AG09319 (cell line): ENCODE data around the gene TMEM140.
"Not testable (repeated sequence)": the region's sequence is repeated elsewhere in the genome, so short reads cannot be mapped to it uniquely, and the experiment has no call there.

Experiments used
- DNase-seq: peaks from one replicate; pipeline ENCODE4 v3.0.0-alpha.2; 2010; ENCODE audit warnings: low read depth; ENCODE audit errors: extremely low read depth
- TF ChIP-seq, protein P1 (sequence below): IDR thresholded peaks from 2 replicates; pipeline ENCODE4 v1.5.1; 2011; ENCODE audit warnings: low read depth, mild to moderate bottlenecking, inconsistent platforms, low read length, moderate library complexity

The TMEM140 gene

DNA sequence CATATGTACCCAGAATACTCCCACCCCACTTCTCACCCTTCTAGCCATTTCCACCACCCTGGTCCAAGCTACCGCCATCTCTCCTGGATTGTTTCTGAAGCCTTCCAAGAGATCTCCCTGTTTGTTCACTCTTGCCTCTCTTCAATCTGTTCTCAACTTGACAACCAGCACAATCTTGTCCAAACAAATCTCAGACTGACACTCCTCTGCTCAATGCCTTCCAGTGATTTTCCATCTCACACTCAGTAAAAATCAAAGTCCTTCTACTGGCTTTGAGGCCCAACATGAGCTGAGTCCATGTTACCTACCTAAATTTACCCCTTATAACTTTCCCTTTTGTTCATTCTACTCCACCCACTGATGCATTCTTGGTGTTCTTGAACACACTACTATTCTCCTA, 33.2 kb upstream of the TMEM140 start:
- TF ChIP-seq, protein P1, sequence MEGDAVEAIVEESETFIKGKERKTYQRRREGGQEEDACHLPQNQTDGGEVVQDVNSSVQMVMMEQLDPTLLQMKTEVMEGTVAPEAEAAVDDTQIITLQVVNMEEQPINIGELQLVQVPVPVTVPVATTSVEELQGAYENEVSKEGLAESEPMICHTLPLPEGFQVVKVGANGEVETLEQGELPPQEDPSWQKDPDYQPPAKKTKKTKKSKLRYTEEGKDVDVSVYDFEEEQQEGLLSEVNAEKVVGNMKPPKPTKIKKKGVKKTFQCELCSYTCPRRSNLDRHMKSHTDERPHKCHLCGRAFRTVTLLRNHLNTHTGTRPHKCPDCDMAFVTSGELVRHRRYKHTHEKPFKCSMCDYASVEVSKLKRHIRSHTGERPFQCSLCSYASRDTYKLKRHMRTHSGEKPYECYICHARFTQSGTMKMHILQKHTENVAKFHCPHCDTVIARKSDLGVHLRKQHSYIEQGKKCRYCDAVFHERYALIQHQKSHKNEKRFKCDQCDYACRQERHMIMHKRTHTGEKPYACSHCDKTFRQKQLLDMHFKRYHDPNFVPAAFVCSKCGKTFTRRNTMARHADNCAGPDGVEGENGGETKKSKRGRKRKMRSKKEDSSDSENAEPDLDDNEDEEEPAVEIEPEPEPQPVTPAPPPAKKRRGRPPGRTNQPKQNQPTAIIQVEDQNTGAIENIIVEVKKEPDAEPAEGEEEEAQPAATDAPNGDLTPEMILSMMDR: no peak
- DNase-seq: no peak

DNA sequence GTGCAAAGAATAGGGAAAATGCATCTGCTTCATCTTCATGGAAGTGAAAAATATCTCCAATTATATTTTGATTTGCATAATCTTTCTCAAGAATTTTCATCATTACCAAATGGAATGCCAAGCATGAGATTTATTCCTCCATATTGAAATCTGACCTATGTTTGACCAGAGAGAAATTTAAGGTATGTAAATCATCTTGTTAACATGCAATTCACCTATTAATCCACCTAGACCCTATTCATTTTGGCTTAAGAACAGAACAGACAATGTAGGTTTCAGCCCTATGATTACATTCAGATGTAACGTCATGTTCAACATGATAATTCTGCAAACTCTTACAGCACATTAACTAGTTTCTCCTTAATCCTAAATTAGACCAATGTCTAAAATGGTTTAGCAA, 30.8 kb upstream of the TMEM140 start:
- DNase-seq: no peak

DNA sequence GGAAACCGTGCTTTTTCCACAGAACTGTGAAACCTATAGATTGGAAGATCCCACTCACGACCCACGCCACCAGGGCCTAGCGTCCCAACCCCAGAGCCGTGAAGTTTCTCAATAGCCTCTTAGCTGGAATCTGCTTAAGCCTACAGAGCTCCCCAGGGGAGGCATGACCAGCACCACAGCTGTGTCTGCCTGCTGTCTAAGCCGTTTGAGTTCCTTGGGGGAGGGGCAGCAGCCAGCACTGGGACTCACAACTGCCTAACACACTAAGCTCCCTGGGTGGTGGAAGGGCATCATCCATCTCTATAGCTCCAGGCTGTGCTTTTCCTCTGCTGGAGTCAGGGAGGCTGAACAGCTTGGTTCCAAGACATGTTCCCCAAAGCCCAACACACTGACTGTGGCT, 26.0 kb upstream of the TMEM140 start:
- TF ChIP-seq, protein P1: no peak
- DNase-seq: no peak

More for the DNA sequence above, 30.8 kb upstream of the TMEM140 start:
- TF ChIP-seq, protein P1: no peak

DNA sequence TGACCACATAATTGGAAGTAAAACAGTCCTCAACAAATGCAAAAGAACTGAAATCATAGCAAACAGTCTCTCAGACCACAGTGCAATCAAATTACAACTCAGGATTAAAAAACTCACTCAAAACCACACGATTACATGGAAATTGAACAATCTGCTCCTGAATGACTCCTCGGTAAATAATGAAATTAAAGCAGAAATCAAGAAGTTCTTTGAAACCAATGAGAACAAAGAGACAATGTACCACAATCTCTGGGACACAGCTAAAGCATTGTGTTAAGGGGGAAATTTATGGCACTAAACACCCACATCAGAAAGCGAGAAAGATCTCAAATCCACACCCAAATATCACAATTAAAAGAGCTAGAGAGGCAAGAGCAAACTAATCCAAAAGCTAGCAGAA, 23.2 kb upstream of the TMEM140 start:
- DNase-seq: not testable (repeated sequence)

DNA sequence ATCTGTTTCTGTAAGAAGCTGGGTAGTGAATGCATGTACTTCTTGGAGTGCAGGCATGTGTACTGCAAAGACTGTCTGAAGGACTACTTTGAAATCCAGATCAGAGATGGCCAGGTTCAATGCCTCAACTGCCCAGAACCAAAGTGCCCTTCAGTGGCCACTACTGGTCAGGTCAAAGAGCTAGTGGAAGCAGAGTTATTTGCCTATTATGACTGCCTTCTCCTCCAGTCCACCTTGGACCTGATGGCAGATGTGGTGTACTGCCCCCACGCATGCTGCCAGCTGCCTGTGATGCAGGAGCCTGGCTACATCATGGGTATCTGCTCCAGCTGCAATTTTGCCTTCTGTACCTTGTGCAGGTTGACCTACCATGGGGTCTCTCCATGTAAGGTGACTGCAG, 18.9 kb upstream of the TMEM140 start:
- no peak for DNase-seq
- TF ChIP-seq, protein P1: no peak

DNA sequence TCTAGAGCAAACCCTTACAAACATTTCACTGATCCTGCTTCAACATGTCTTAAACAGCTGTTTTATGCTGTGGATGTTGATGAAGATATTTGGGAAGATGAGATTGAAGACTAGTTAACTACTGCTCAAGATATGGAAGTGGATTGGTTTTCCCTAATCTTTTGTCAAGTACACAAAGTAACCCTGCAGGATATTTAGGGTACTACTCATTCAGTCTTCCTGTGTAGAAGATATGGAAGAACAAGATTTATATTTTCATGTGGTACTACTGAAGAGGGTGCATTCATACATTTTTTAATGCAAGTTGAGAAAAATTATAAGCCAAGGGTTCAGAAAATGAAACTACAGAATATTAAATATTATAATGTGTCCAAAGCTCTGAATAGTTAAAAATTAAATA, 18.3 kb upstream of the TMEM140 start:
- TF ChIP-seq, protein P1: no peak
- DNase-seq: no peak

DNA sequence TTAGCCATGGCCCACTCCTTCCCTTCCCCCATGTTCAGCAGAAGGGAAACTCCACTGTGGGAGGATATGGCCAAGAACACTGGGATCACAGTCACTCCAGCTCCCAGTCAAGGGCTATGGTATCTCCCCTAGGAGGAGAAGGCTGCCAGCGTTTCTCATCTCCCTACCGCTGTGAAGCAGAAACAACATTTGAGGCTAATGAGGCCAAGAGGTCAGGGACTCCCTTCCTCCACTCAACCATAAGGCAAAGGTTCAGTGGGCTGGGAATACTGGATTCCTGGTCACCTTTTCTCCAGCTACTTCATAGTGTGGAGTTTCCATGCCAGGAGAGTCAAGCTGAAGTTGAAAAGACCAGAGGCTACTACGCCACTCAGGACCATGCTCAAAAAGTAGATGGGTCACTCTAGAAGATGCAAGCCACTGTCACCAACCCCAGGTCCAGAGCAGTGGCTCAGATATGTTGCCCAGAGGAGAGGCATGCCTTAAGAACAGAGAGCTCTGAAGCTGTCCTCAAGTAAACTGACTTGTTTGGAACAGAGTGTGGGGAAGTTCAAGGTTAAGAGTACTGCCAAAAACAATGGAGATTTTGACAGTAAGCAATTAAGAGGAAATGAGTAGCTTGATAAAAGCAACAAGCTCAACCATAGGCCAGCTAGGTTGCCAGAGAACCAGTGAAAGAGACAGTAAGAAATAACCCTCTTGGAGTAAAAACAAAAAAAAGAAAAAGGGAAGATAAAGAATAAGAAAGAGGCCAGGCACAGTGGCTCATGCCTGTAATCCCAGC, 3.8 kb upstream of the TMEM140 start:
- DNase-seq: no peak
- TF ChIP-seq, protein P1: no peak
